Iris pigment epithelial cell (primary cell): ENCODE measurements around the gene OLFML2A.
"Not testable (repeated sequence)": the region's sequence is repeated elsewhere in the genome, so short reads cannot be mapped to it uniquely, and the experiment has no call there.

ENCODE experiments used
- DNase-seq: peaks from one replicate; pipeline ENCODE4 v3.0.0-alpha.2; 2011; ENCODE audit warnings: low read depth

OLFML2A gene

GRCh38 chr9:124776954-124777648 is at the start of gene OLFML2A:
OLFML2A (plus strand) TSS chr9:124777133; CDS start chr9:124777271, 138 bp downstream.
- DNase-seq, result no peak

- no peak for DNase-seq
These were observed 46.2 kb upstream of the OLFML2A start for GRCh38 chr9:124730772-124731171.

- no peak for DNase-seq
These were observed 42.8 kb upstream of the OLFML2A start for GRCh38 chr9:124733964-124734740.

GRCh38 chr9:124734741-124735083 is 42.2 kb upstream of the OLFML2A start:
- DNase-seq, result not testable (repeated sequence)

- DNase-seq, result peak; percentile 71
These were observed 41.8 kb upstream of the OLFML2A start for GRCh38 chr9:124735121-124735520.

GRCh38 chr9:124738075-124738474 is 38.9 kb upstream of the OLFML2A start:
- not testable (repeated sequence) for DNase-seq

GRCh38 chr9:124739360-124739759 is 37.6 kb upstream of the OLFML2A start:
- no peak for DNase-seq

GRCh38 chr9:124741149-124741548 is 35.8 kb upstream of the OLFML2A start:
- no peak for DNase-seq

GRCh38 chr9:124741662-124742061 is 35.3 kb upstream of the OLFML2A start:
- DNase-seq, result no peak

- DNase-seq, result no peak
These were observed 34.0 kb upstream of the OLFML2A start for GRCh38 chr9:124742940-124743339.

- DNase-seq, result peak; percentile 34
These were observed 33.1 kb upstream of the OLFML2A start for GRCh38 chr9:124743686-124744348.

- no peak for DNase-seq
These were observed 29.9 kb upstream of the OLFML2A start for GRCh38 chr9:124747065-124747464.

- no peak for DNase-seq
These were observed 27.6 kb upstream of the OLFML2A start for GRCh38 chr9:124749284-124749683.

- peak; percentile 27 for DNase-seq
These were observed 27.2 kb upstream of the OLFML2A start for GRCh38 chr9:124749781-124750180.

GRCh38 chr9:124752967-124753366 is 24.0 kb upstream of the OLFML2A start:
- DNase-seq, result peak; percentile 73

GRCh38 chr9:124754289-124754688 is 22.6 kb upstream of the OLFML2A start:
- no peak for DNase-seq

- no peak for DNase-seq
These were observed 21.9 kb upstream of the OLFML2A start for GRCh38 chr9:124755061-124755460.

GRCh38 chr9:124756011-124756410 is 20.9 kb upstream of the OLFML2A start:
- no peak for DNase-seq

- DNase-seq, result no peak
These were observed 19.3 kb upstream of the OLFML2A start for GRCh38 chr9:124757616-124758015.

GRCh38 chr9:124758061-124758460 is 18.9 kb upstream of the OLFML2A start:
- no peak for DNase-seq

GRCh38 chr9:124758691-124759090 is 18.2 kb upstream of the OLFML2A start:
- DNase-seq, result no peak

GRCh38 chr9:124759327-124759726 is 17.6 kb upstream of the OLFML2A start:
- no peak for DNase-seq

- DNase-seq, result no peak
These were observed 16.2 kb upstream of the OLFML2A start for GRCh38 chr9:124760719-124761118.
